HepG2 (cell line): Measurements from ENCODE around the gene AGAP3. TPM values are rescaled to one million over a fixed set of nuclear protein-coding genes. Genes with fewer than 3 reads are reported as not detected.

ENCODE experiments used
- FLYWCH1 ChIP-seq: sonication (generic); formaldehyde crosslinking; IDR thresholded peaks from 2 replicates; pipeline ENCODE4 v1.8.1; 2023; ENCODE audit warnings: mild to moderate bottlenecking, missing genetic modification reagents
- HNRNPLL ChIP-seq: fragments of 200-400 bp; formaldehyde crosslinking; IDR thresholded peaks from 2 replicates; pipeline ENCODE4 v1.6.1; 2017; ENCODE audit warnings: mild to moderate bottlenecking, low read depth, low read length; ENCODE audit not compliant: poor library complexity, severe bottlenecking
- MAFG ChIP-seq: sonication (generic); formaldehyde crosslinking; IDR thresholded peaks from 2 replicates; pipeline ENCODE4 v1.5.1; 2020; ENCODE audit warnings: mild to moderate bottlenecking, missing genetic modification reagents
- MIER2 ChIP-seq: IDR thresholded peaks from 2 replicates; pipeline ENCODE4 v1.6.1; 2016; ENCODE audit warnings: missing biosample characterization, missing genetic modification reagents
- MTF2 ChIP-seq: sonication (generic); formaldehyde crosslinking; IDR thresholded peaks from 2 replicates; pipeline ENCODE4 v1.5.0; 2020; ENCODE audit warnings: missing genetic modification reagents, borderline replicate concordance
- NR2F2 ChIP-seq: IDR thresholded peaks from 2 replicates; pipeline ENCODE4 v1.6.1; 2012; ENCODE audit warnings: low read depth, inconsistent platforms, borderline replicate concordance
- TAF15 ChIP-seq: fragments of 200-400 bp; formaldehyde crosslinking; IDR thresholded peaks from one replicate; pipeline ENCODE4 v1.6.1; 2018; ENCODE audit warnings: mild to moderate bottlenecking, low read depth, low read length; ENCODE audit not compliant: poor library complexity, severe bottlenecking
- TBX3 ChIP-seq: fragments of 450-650 bp; IDR thresholded peaks from 2 replicates; pipeline ENCODE4 v1.6.1; 2017; ENCODE audit warnings: antibody characterized with exemption, mild to moderate bottlenecking, inconsistent platforms, borderline replicate concordance
- WIZ ChIP-seq: sonication (generic); formaldehyde crosslinking; IDR thresholded peaks from 2 replicates; pipeline ENCODE4 v1.5.1; 2020; ENCODE audit warnings: mild to moderate bottlenecking, missing genetic modification reagents
- ZBTB7B ChIP-seq: sonication (generic); formaldehyde crosslinking; IDR thresholded peaks from 2 replicates; pipeline ENCODE4 v1.4.0; 2020; ENCODE audit warnings: missing genetic modification reagents
- ZFP37 ChIP-seq: sonication (generic); formaldehyde crosslinking; IDR thresholded peaks from 2 replicates; pipeline ENCODE4 v1.4.0; 2020; ENCODE audit warnings: missing genetic modification reagents, borderline replicate concordance
- ZNF749 ChIP-seq: sonication (generic); formaldehyde crosslinking; IDR thresholded peaks from 2 replicates; pipeline ENCODE4 v1.8.0; 2022; ENCODE audit warnings: mild to moderate bottlenecking, missing genetic modification reagents, moderate library complexity, borderline replicate concordance
- ZNF816 ChIP-seq: sonication (generic); formaldehyde crosslinking; IDR thresholded peaks from 2 replicates; pipeline ENCODE4 v1.8.0; 2022; ENCODE audit warnings: missing genetic modification reagents, mild to moderate bottlenecking, borderline replicate concordance
- ZNF891 ChIP-seq: sonication (generic); formaldehyde crosslinking; IDR thresholded peaks from 2 replicates; pipeline ENCODE4 v1.5.0; 2020; ENCODE audit warnings: mild to moderate bottlenecking, missing genetic modification reagents
- ZSCAN30 ChIP-seq: sonication (generic); formaldehyde crosslinking; IDR thresholded peaks from 2 replicates; pipeline ENCODE4 v1.5.0; 2020; ENCODE audit warnings: mild to moderate bottlenecking, missing genetic modification reagents
- ZSCAN9 ChIP-seq: IDR thresholded peaks from 2 replicates; pipeline ENCODE4 v1.6.1; 2016; ENCODE audit warnings: borderline replicate concordance
- polyA plus RNA-seq, 8 experiments: library from polyadenylated mRNA; depleted of rRNA in 3 of 8; stranded (reverse) in 7 of 8; unstranded in 1 of 8; fragments of >200 nt; fragmentation: Illumina TruSeq in 4 of 8; extraction: Trizol in 4 of 8; gene quantifications; 2 replicates each; pipeline versions ENCODE4 v1.2.1 to v1.2.3, GENCODE V29; 2011 to 2016; ENCODE audit warnings: low read depth in 4 of 8, missing spikeins in 1 of 8, mixed read lengths in 1 of 8; ENCODE audit not compliant: insufficient read depth in 1 of 8
- total RNA-seq, 5 experiments: library from RNA; depleted of rRNA; stranded (reverse); fragments of >200 nt; fragmentation: Illumina TruSeq; extraction: Trizol; gene quantifications; 2 replicates each; pipeline ENCODE4 v1.2.3, GENCODE V29; 2016; ENCODE audit warnings: low read depth in 1 of 5
- TF ChIP-seq, protein P1 (sequence below): sonication (generic); formaldehyde crosslinking; IDR thresholded peaks from 2 replicates; pipeline ENCODE4 v1.8.1; 2023; ENCODE audit warnings: mild to moderate bottlenecking, inconsistent platforms, moderate library complexity, missing genetic modification reagents, borderline replicate concordance
- TF ChIP-seq, protein P2 (sequence below): sonication (generic); formaldehyde crosslinking; IDR thresholded peaks from 2 replicates; pipeline ENCODE4; 2020; ENCODE audit warnings: missing genetic modification reagents, mild to moderate bottlenecking, borderline replicate concordance
- TF ChIP-seq, protein P3 (sequence below): IDR thresholded peaks from 2 replicates; pipeline ENCODE4 v1.6.1; 2016; ENCODE audit warnings: missing compliant biosample characterization, missing genetic modification reagents, borderline replicate concordance
- TF ChIP-seq, protein P4 (sequence below): sonication (generic); formaldehyde crosslinking; IDR thresholded peaks from 2 replicates; pipeline ENCODE4 v1.9.0; 2022; ENCODE audit warnings: missing genetic modification reagents, mild to moderate bottlenecking, borderline replicate concordance
- TF ChIP-seq, protein P5 (sequence below): sonication (generic); formaldehyde crosslinking; IDR thresholded peaks from 2 replicates; pipeline ENCODE4 v1.4.0; 2020; ENCODE audit warnings: missing genetic modification reagents

The AGAP3 gene
- total and polyA plus RNA-seq, 2 of the 13 experiments (the other 11 are each of a cell fraction or from before 2014, with no cell fraction given): 31.3 to 61.4 TPM

DNA sequence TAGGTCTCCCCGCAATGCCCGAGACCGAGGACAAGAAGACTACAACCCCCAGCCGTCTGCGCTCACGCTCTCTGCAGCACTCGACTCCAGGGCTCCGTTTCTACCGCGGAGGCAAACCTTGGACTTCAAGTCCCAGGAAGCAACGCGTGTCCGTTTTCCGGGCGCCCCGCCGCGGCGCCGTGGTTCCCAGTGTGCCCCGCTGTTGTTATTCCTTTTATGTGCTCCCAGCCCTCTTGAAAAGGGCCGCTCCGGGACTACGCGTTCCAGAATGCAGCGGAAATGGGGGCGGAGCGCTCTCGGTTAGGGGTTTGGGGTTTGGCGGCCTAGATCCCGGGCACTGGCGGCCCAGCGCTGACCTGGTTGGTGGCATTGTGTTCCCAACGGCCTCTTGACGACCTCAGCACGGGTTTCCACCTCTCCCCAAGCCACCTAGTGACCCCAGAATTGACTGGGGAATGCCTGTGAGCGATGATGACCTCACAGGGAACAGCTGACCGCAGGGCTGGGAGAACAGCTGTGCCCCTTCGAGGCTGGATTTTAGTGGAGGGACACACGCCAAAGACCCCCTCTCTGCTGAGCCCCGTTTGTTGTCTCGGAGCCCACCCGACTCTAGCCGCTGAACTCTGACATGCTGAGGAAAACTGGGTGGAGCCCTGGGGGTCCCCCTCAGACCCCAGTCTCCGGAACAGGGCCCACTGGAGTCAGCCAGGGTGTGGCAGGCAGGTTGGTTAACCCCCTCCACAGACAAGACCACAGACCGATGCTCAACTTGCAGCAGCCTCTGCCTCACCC is 28.1 kb upstream of the AGAP3 start (continued):
- TF ChIP-seq TAF15: no peak
- TF ChIP-seq, protein P1, sequence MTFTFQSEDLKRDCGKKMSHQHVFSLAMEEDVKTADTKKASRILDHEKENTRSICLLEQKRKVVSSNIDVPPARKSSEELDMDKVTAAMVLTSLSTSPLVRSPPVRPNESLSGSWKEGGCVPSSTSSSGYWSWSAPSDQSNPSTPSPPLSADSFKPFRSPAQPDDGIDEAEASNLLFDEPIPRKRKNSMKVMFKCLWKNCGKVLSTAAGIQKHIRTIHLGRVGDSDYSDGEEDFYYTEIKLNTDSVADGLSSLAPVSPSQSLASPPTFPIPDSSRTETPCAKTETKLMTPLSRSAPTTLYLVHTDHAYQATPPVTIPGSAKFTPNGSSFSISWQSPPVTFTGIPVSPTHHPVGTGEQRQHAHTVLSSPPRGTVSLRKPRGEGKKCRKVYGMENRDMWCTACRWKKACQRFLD (CRISPR knock-in tag): peak; percentile 89
- TF ChIP-seq, protein P2, sequence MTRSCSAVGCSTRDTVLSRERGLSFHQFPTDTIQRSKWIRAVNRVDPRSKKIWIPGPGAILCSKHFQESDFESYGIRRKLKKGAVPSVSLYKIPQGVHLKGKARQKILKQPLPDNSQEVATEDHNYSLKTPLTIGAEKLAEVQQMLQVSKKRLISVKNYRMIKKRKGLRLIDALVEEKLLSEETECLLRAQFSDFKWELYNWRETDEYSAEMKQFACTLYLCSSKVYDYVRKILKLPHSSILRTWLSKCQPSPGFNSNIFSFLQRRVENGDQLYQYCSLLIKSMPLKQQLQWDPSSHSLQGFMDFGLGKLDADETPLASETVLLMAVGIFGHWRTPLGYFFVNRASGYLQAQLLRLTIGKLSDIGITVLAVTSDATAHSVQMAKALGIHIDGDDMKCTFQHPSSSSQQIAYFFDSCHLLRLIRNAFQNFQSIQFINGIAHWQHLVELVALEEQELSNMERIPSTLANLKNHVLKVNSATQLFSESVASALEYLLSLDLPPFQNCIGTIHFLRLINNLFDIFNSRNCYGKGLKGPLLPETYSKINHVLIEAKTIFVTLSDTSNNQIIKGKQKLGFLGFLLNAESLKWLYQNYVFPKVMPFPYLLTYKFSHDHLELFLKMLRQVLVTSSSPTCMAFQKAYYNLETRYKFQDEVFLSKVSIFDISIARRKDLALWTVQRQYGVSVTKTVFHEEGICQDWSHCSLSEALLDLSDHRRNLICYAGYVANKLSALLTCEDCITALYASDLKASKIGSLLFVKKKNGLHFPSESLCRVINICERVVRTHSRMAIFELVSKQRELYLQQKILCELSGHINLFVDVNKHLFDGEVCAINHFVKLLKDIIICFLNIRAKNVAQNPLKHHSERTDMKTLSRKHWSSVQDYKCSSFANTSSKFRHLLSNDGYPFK (CRISPR knock-in tag): peak; percentile 56; the same call in 1 of the 2 replicates
- no peak for TF ChIP-seq MTF2 (CRISPR knock-in tag)
- TF ChIP-seq MIER2 (CRISPR knock-in tag): no peak
- TF ChIP-seq NR2F2: peak; percentile 11; the same call in 1 of the 2 replicates
- TF ChIP-seq FLYWCH1 (CRISPR knock-in tag): no peak
- TF ChIP-seq ZFP37: no peak
- no peak for TF ChIP-seq ZNF749 (CRISPR knock-in tag)
- no peak for TF ChIP-seq MAFG
- TF ChIP-seq, protein P3, sequence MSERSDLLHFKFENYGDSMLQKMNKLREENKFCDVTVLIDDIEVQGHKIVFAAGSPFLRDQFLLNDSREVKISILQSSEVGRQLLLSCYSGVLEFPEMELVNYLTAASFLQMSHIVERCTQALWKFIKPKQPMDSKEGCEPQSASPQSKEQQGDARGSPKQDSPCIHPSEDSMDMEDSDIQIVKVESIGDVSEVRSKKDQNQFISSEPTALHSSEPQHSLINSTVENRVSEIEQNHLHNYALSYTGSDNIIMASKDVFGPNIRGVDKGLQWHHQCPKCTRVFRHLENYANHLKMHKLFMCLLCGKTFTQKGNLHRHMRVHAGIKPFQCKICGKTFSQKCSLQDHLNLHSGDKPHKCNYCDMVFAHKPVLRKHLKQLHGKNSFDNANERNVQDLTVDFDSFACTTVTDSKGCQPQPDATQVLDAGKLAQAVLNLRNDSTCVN (CRISPR knock-in tag): peak; percentile 89
- peak; percentile 53; the same call in 1 of the 2 replicates for TF ChIP-seq ZNF891 (CRISPR knock-in tag)
- TF ChIP-seq, protein P4, sequence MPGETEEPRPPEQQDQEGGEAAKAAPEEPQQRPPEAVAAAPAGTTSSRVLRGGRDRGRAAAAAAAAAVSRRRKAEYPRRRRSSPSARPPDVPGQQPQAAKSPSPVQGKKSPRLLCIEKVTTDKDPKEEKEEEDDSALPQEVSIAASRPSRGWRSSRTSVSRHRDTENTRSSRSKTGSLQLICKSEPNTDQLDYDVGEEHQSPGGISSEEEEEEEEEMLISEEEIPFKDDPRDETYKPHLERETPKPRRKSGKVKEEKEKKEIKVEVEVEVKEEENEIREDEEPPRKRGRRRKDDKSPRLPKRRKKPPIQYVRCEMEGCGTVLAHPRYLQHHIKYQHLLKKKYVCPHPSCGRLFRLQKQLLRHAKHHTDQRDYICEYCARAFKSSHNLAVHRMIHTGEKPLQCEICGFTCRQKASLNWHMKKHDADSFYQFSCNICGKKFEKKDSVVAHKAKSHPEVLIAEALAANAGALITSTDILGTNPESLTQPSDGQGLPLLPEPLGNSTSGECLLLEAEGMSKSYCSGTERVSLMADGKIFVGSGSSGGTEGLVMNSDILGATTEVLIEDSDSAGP (CRISPR knock-in tag): peak; percentile 41; the same call in 1 of the 2 replicates
- TF ChIP-seq ZBTB7B (CRISPR knock-in tag): no peak
- no peak for TF ChIP-seq ZSCAN30
- no peak for TF ChIP-seq ZNF816 (CRISPR knock-in tag)
- peak; percentile 76 for TF ChIP-seq HNRNPLL
- TF ChIP-seq, protein P5, sequence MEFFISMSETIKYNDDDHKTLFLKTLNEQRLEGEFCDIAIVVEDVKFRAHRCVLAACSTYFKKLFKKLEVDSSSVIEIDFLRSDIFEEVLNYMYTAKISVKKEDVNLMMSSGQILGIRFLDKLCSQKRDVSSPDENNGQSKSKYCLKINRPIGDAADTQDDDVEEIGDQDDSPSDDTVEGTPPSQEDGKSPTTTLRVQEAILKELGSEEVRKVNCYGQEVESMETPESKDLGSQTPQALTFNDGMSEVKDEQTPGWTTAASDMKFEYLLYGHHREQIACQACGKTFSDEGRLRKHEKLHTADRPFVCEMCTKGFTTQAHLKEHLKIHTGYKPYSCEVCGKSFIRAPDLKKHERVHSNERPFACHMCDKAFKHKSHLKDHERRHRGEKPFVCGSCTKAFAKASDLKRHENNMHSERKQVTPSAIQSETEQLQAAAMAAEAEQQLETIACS (CRISPR knock-in tag): peak; percentile 81
- TF ChIP-seq WIZ (CRISPR knock-in tag): no peak
- TF ChIP-seq ZSCAN9 (CRISPR knock-in tag): 0 out of 2 replicates have a peak, but pooled peaks have one; percentile 13
- no peak for TF ChIP-seq TBX3
